Mononuclear cell (primary cell): Measurements from ENCODE around the gene TANC1. TPM values are rescaled to one million over a fixed set of nuclear protein-coding genes. Genes with fewer than 3 reads are reported as not detected.

Experiments
- total RNA-seq: library from RNA; depleted of rRNA; stranded (reverse); fragments of >200 nt; gene quantifications from one replicate; pipeline ENCODE4 v1.2.3, GENCODE V29; 2012

TANC1 gene
- total RNA-seq, 1 donor = 0.21 TPM

Other genes with a start within 250 kb of the TANC1 start
- not detected for gene DAPL1, start 173.3 kb upstream of the TANC1 start, total RNA-seq